ENCODE measurements around the gene ALDH1L1.

ALDH1L1 gene

DNA sequence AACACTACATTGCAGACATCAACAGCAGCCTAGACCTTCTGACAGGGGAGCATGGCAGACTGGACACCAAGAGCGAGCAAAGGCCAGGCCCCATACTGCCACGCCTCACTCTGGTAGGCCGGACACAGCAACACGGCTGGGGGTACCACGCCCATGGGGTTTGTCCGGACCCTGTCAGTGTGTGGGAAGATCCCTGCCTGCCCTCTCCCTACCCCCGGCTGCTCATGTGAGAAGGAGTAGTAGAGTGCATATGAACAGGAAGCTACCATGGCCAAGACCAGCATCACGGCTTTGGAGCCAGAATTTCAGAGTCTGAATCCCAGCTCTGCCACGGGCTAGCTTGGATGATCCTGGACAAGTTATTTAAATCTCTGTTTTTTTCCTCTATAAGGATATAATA, 27.9 kb downstream of the ALDH1L1 start:
- Histone ChIP-seq H3K27me3 (ENCODE audit: control insufficient read depth, insufficient read depth, low read length) (no peaks in the 10 kb centered on the region), H3K4me3 (ENCODE audit: low read depth, low read length) (no peak overlapping the region), H3K4me1 (ENCODE audit: control insufficient read depth, insufficient read depth, low read length) (no peaks in the 10 kb centered on the region), H3K36me3 (ENCODE audit: control insufficient read depth, insufficient read depth, low read length) (no peaks in the 10 kb centered on the region), H3K9ac (ENCODE audit: low read depth, low read length) (no peak overlapping the region), H3K9me3 (ENCODE audit: control insufficient read depth, insufficient read depth, low read length) (no peaks in the 10 kb centered on the region)

DNA sequence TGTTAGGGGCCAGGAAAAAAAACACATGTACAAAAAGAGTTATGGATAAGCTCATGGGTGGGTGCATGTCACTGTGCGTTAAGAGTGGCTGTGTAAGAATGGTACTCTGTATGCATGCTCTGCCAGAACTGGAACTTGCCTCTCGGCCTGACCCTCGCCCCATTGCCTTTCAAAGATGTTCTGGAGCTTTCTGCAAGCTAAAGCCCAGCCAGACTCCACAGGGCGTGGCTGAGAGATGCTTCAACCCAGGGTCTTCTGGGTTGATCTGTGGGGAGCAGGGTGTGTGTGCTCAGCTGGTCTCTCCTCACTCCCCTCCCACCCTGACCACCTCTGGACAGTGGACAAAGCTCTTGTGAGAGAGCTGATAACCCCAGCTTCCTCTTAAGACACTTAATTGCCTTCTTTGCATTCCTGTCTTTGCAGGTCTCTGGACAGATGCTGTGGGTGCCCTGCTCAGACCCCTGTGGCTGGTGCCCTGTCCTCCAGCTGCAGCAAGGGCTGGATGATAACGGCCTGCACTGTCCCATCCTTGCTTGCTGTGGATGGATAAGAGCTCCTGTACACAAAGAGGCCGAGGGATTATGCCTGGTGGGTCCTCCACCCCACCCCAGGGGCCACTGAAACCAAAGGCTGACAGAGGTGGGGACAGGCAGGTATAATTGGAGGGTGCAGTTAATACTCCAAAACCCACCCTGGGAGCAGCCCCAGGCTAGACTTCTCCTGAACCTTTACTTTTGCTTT, 28.7 kb downstream of the ALDH1L1 start:
- no peaks in the 10 kb centered on the region for H3K4me1 ChIP-seq (ENCODE audit: control insufficient read depth, insufficient read depth, low read length)
- no peaks in the 10 kb centered on the region for H3K36me3 ChIP-seq (ENCODE audit: control insufficient read depth, insufficient read depth, low read length)
- H3K9me3 ChIP-seq (ENCODE audit: control insufficient read depth, insufficient read depth, low read length) = no peaks in the 10 kb centered on the region
- H3K4me3 ChIP-seq (ENCODE audit: low read depth, low read length) = no peak overlapping the region
- H3K27me3 ChIP-seq (ENCODE audit: control insufficient read depth, insufficient read depth, low read length) = no peaks in the 10 kb centered on the region
- no peak overlapping the region for H3K9ac ChIP-seq (ENCODE audit: low read depth, low read length)

DNA sequence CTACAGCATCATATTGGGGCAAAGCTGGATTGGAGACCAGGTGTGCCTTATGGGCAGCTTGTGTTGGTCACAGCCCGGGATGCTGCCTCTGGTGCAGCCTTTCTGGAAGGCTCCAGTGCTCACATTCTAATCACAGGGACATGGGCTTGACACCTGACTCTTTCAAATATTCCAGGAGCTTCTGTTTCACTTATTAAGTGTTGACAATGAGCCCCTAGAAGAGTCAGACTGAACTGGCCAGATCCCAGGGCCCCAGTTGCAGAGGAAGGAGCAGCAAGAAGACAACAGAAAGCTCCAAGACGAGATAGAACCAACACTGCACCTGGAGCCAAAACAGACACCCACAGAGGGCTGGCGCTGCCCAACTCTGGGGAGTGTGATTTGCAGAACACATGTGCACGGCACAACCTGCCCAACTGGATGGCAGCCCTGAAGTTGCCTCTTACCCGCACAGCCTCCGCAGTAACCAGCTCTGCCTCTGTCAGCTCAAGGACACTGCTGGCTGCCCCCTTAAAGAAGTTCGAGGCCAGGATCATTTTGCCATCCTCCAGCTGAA, 30.3 kb downstream of the ALDH1L1 start:
- H3K9ac ChIP-seq (ENCODE audit: low read depth, low read length) = no peak overlapping the region

DNA sequence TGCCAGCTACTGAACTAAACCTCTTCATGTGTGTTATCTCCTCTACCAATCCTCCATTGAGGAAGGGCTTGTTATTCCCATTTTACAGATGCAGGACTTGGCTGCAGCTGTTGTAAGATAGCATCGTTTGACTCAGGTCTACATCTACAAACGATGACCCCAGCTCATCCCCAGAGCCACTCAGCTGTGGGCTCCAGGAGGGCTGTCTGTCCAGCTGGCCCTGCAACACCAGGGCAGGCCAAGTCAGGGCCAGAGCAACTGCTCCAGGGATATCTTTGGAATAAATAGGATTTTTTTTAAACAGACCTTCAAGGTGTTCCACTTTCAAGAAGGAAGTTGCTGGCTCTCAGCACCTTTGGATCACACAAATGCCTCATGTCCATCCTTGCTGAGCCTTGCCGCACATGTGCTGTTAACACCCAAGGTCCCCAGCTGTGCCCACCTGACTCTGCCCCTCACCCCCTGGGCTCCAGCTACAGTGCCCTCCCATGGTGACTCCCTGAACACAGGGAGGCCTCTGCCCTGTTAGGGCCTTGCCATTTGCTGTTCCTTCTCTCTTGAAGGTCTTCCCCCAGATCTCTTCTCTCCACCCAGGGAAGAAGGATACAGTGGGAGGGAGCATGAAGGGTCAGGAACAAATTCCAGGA, 31.0 kb downstream of the ALDH1L1 start:
- Histone ChIP-seq H3K27me3 (ENCODE audit: control insufficient read depth, insufficient read depth, low read length) (no peaks in the 10 kb centered on the region), H3K4me1 (ENCODE audit: control insufficient read depth, insufficient read depth, low read length) (no peaks in the 10 kb centered on the region), H3K36me3 (ENCODE audit: control insufficient read depth, insufficient read depth, low read length) (no peaks in the 10 kb centered on the region), H3K9me3 (ENCODE audit: control insufficient read depth, insufficient read depth, low read length) (no peaks in the 10 kb centered on the region), H3K4me3 (ENCODE audit: low read depth, low read length) (no peak overlapping the region), H3K9ac (ENCODE audit: low read depth, low read length) (no peak overlapping the region)

More for the DNA sequence above, 30.3 kb downstream of the ALDH1L1 start:
- Histone ChIP-seq H3K36me3 (ENCODE audit: control insufficient read depth, insufficient read depth, low read length) (no peaks in the 10 kb centered on the region), H3K4me3 (ENCODE audit: low read depth, low read length) (no peak overlapping the region), H3K4me1 (ENCODE audit: control insufficient read depth, insufficient read depth, low read length) (no peaks in the 10 kb centered on the region), H3K27me3 (ENCODE audit: control insufficient read depth, insufficient read depth, low read length) (no peaks in the 10 kb centered on the region), H3K9me3 (ENCODE audit: control insufficient read depth, insufficient read depth, low read length) (no peaks in the 10 kb centered on the region)

DNA sequence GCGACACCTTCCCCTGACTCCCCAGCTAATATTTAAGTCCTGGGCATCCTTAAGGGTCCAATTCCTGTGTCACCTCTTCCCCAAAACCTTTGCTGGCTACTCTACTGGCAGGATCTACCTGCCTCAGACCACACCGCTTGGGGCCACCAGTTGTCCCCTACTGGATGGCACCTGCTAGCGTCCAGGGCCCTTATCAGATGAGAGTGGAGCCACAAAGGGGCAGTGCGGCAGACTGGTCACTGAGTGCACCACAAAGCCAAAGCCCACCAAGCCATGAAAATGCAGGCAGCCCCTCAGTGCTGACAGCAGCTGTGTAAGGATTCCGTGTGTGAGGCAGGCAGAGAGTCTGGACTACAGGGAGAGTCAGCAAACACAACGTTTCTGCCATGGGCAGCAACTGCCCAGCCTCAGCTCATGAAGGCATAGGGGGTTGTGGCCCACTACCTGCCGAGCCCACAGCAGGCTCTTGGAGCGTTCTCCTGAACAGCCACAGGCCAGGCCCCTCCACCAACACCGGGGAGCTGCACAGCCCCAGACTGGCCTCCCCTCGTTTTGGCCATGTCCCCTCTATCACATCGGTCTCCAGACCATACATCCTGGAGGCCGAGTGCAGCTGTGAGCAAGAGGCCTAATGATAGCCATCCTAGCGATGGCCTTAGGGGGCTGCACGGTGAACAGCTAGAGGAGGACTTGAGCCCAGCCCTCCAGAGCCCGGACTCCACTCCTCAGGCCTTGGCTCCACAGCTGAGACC, 32.3 kb downstream of the ALDH1L1 start:
- Histone ChIP-seq H3K9ac (ENCODE audit: low read depth, low read length) (no peak overlapping the region), H3K9me3 (ENCODE audit: control insufficient read depth, insufficient read depth, low read length) (no peaks in the 10 kb centered on the region), H3K4me1 (ENCODE audit: control insufficient read depth, insufficient read depth, low read length) (no peaks in the 10 kb centered on the region), H3K27me3 (ENCODE audit: control insufficient read depth, insufficient read depth, low read length) (no peaks in the 10 kb centered on the region), H3K36me3 (ENCODE audit: control insufficient read depth, insufficient read depth, low read length) (no peaks in the 10 kb centered on the region), H3K4me3 (ENCODE audit: low read depth, low read length) (no peak overlapping the region)

DNA sequence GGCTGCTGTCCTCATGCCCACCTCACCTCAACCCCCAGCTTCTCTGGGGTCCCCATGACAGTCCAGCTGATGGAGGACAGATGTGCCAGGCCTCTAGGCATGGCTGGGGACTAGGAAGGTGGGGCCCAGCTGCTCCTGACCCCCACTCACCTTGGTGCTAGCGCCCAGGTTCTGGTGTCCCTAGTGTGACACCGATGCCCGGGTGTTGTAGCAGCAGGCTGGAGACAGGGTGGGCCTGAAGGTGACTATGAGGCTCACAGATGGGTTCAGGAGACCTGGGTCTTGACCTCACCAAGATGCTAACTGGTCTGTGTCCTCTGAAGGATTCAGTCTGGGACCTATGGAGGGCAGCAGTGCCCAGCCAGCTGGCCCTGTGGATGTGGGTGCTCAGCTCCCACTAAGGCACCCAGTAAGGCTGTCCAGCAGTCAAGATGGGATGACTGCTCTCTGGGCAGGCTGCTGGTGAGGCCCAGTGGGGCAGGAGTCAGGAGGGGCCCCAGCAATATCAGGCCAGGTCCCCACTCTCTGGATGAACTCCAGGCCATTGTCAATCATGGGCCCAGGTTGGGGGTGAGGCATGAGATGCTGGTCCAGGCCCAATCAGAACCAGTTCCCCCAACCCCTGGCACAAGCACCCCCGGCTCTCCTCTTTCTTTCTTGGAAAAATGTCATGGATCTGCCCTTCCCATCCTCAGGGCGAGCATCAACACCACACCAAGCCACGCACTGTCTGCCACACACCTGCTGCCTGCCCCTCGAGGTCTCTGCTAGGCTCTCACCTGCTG, 33.0 kb downstream of the ALDH1L1 start:
- Histone ChIP-seq H3K4me1 (ENCODE audit: control insufficient read depth, insufficient read depth, low read length) (no peaks in the 10 kb centered on the region), H3K27me3 (ENCODE audit: control insufficient read depth, insufficient read depth, low read length) (no peaks in the 10 kb centered on the region), H3K36me3 (ENCODE audit: control insufficient read depth, insufficient read depth, low read length) (no peaks in the 10 kb centered on the region), H3K9ac (ENCODE audit: low read depth, low read length) (no peak overlapping the region), H3K9me3 (ENCODE audit: control insufficient read depth, insufficient read depth, low read length) (no peaks in the 10 kb centered on the region), H3K4me3 (ENCODE audit: low read depth, low read length) (no peak overlapping the region)

DNA sequence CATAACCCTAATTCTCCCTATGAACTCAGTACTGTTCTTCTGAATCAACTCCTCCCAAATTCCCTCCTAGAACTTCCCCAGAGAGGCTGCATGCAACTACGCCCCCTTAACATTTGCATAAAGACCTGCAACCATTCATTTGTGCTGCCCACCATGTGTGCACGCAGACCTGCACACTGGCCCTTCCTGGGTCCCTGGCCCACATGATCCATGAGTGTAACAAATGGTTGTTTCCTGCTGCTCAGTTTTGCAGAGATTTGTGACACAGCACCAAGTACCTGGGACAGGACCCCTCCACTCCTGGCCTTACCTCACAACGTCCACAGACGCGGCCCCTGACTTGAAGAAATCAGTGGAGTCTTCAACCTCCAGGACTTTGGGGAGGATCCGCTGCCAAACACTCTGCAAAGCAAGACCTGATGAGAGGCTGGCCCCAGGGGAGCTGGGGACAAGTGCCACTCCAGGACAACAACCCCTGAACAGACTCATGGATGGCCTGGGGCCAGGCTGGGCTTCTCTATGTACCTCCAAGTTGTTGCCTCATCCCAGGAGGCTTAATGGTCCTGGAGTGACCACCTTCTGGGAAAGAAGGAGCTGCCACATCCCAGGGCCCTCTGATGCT, 33.8 kb downstream of the ALDH1L1 start:
- H3K27me3 ChIP-seq (ENCODE audit: control insufficient read depth, insufficient read depth, low read length) = no peaks in the 10 kb centered on the region
- H3K9ac ChIP-seq (ENCODE audit: low read depth, low read length) = no peak overlapping the region
- H3K9me3 ChIP-seq (ENCODE audit: control insufficient read depth, insufficient read depth, low read length) = no peaks in the 10 kb centered on the region
- H3K4me1 ChIP-seq (ENCODE audit: control insufficient read depth, insufficient read depth, low read length) = no peaks in the 10 kb centered on the region
- no peak overlapping the region for H3K4me3 ChIP-seq (ENCODE audit: low read depth, low read length)
- H3K36me3 ChIP-seq (ENCODE audit: control insufficient read depth, insufficient read depth, low read length) = no peaks in the 10 kb centered on the region

DNA sequence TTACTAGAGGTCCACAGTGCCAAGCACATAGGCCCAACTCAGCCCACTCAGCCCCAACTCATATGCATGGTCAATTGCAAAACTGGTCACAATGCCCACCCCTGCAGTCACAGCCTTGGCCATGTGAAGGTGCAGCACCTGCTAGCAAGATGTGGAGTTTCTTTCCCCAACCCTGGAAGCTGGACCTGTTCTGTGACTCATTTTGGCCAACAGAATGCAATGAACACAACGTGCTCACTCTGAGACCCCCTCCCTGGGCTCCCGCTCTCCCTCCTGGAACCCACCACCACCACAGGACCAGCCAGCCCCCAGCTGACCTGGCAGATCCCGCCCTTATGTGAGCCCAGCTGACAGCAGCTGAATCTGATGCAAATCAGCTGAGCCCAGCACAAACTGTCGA, 34.4 kb downstream of the ALDH1L1 start:
- H3K4me3 ChIP-seq (ENCODE audit: low read depth, low read length) = no peak overlapping the region
- no peaks in the 10 kb centered on the region for H3K27me3 ChIP-seq (ENCODE audit: control insufficient read depth, insufficient read depth, low read length)
- H3K9me3 ChIP-seq (ENCODE audit: control insufficient read depth, insufficient read depth, low read length) = no peaks in the 10 kb centered on the region
- no peak overlapping the region for H3K9ac ChIP-seq (ENCODE audit: low read depth, low read length)
- no peaks in the 10 kb centered on the region for H3K4me1 ChIP-seq (ENCODE audit: control insufficient read depth, insufficient read depth, low read length)
- no peaks in the 10 kb centered on the region for H3K36me3 ChIP-seq (ENCODE audit: control insufficient read depth, insufficient read depth, low read length)

DNA sequence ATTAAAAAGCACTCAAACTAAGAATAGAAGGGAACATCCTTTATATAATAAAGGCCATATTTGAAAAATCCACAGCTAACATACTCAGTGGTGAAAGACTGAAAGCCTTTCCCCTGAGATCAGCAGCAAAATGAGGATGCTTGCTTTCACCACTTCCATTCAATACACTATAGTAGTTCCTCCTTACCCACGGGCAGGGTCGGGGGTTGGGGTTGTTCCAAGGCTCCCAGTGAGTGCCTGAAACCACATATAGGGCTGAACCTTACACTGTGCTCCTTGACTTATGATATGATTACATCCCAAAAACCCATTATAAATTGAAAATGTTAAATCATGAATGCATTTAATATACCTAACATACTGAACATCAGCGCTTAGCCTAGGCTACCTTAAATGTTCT, 37.7 kb downstream of the ALDH1L1 start:
- no peak overlapping the region for H3K4me3 ChIP-seq (ENCODE audit: low read depth, low read length)
- H3K27me3 ChIP-seq (ENCODE audit: control insufficient read depth, insufficient read depth, low read length) = no peaks in the 10 kb centered on the region
- H3K9ac ChIP-seq (ENCODE audit: low read depth, low read length) = no peak overlapping the region
- H3K36me3 ChIP-seq (ENCODE audit: control insufficient read depth, insufficient read depth, low read length) = no peaks in the 10 kb centered on the region
- no peaks in the 10 kb centered on the region for H3K4me1 ChIP-seq (ENCODE audit: control insufficient read depth, insufficient read depth, low read length)
- no peaks in the 10 kb centered on the region for H3K9me3 ChIP-seq (ENCODE audit: control insufficient read depth, insufficient read depth, low read length)

DNA sequence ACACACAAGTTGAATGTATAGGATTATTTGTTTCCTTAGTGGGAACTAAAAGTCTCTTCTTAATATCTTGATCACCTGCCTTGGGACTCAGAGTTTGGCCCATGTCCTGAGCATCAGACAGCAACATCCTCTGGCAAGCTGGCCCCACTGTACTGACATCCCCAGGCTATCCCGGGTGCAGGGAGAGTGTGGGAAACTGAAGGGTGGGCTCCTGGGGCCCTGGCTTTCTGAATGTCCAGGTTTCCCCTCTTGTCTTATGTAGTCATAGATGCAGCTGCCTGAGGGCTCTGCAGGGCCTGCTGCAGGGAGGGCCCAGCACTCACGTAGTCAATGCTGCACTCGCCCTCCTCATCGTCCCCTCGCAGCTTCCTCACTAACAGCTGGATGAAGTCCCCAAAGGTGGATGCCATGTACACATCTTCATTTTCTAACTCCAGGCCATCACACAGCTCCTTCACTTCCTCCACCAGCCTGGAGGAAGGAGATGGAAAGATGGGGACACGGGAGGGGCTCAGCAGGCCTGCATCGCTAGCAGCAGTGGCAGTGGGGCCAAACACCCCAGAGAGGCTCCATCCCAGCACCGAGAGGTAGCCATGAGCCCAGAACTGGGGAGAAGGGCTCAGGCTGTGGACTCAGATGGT, 42.8 kb downstream of the ALDH1L1 start:
- Histone ChIP-seq H3K4me3 (ENCODE audit: low read depth, low read length) (no peak overlapping the region), H3K9me3 (ENCODE audit: control insufficient read depth, insufficient read depth, low read length) (no peaks in the 10 kb centered on the region), H3K4me1 (ENCODE audit: control insufficient read depth, insufficient read depth, low read length) (peaks cover 5% of the 10 kb centered on the region), H3K9ac (ENCODE audit: low read depth, low read length) (no peak overlapping the region), H3K36me3 (ENCODE audit: control insufficient read depth, insufficient read depth, low read length) (no peaks in the 10 kb centered on the region), H3K27me3 (ENCODE audit: control insufficient read depth, insufficient read depth, low read length) (no peaks in the 10 kb centered on the region)

All from iPS-15b (cell line).